DOHH2 (cell line): Measurements from ENCODE around the gene MET.

ENCODE experiments used
- H3F3A ChIP-seq: fragments of 200-600 bp; sonication (generic), shearing (Covaris generic); 2 replicates; pipeline ENCODE4 v1.6.0; 2016; ENCODE audit warnings: antibody characterized with exemption, mild to moderate bottlenecking; ENCODE audit not compliant: control insufficient read depth, insufficient read depth
- H3K27ac ChIP-seq: fragments of 200-600 bp; sonication (generic); 2 replicates; pipeline ENCODE4 v1.5.1; 2014; ENCODE audit warnings: low read depth, mild to moderate bottlenecking, low read length, moderate library complexity
- H3K27me3 ChIP-seq: fragments of 200-600 bp; sonication (generic); 2 replicates; pipeline ENCODE4 v1.6.1; 2014; ENCODE audit warnings: mild to moderate bottlenecking, low read length, mixed read lengths; ENCODE audit not compliant: control insufficient read depth
- H3K36me3 ChIP-seq: fragments of 200-600 bp; sonication (generic); 2 replicates; pipeline ENCODE4 v1.6.1; 2014; ENCODE audit warnings: mild to moderate bottlenecking, low read length, moderate library complexity, mixed read lengths; ENCODE audit not compliant: control insufficient read depth
- H3K4me1 ChIP-seq: fragments of 200-600 bp; sonication (generic); 2 replicates; pipeline ENCODE4 v1.6.1; 2014; ENCODE audit warnings: mild to moderate bottlenecking, low read length, mixed read lengths; ENCODE audit not compliant: control insufficient read depth
- H3K4me2 ChIP-seq: fragments of 200-600 bp; sonication (generic); 2 replicates; pipeline ENCODE4 v1.6.0; 2014; ENCODE audit warnings: mild to moderate bottlenecking, low read length, moderate library complexity
- H3K4me3 ChIP-seq: fragments of 200-600 bp; sonication (generic); 2 replicates; pipeline ENCODE4 v1.5.1; 2014; ENCODE audit warnings: mild to moderate bottlenecking, low read length, mixed read lengths
- H3K79me2 ChIP-seq: fragments of 200-600 bp; sonication (generic); 2 replicates; pipeline ENCODE4 v1.6.1; 2014; ENCODE audit warnings: mild to moderate bottlenecking, low read length, mixed read lengths; ENCODE audit not compliant: control insufficient read depth
- H3K9me2 ChIP-seq: fragments of 200-600 bp; sonication (generic); replicated peaks from 2 replicates; pipeline ENCODE4 v1.6.1; 2014; ENCODE audit warnings: mild to moderate bottlenecking, low read length, mixed read lengths; ENCODE audit not compliant: control insufficient read depth
- H3K9me3 ChIP-seq: fragments of 200-600 bp; sonication (generic); 2 replicates; pipeline ENCODE4 v1.6.1; 2014; ENCODE audit warnings: antibody characterized with exemption, low read length, mixed read lengths; ENCODE audit not compliant: control insufficient read depth, insufficient read depth
- H4K20me1 ChIP-seq: fragments of 200-600 bp; sonication (generic); 2 replicates; pipeline ENCODE4 v1.6.0; 2014; ENCODE audit warnings: low read depth, mild to moderate bottlenecking, antibody characterized with exemption, low read length, moderate library complexity; ENCODE audit not compliant: control insufficient read depth, insufficient read depth
- CTCF ChIP-seq: fragments of 200-600 bp; sonication (generic); IDR thresholded peaks from one replicate; pipeline ENCODE4 v1.5.1; 2014; ENCODE audit warnings: antibody characterized with exemption, mild to moderate bottlenecking, low read depth, low read length; ENCODE audit not compliant: poor library complexity, severe bottlenecking
- EZH2phosphoT487 ChIP-seq: fragments of 200-600 bp; sonication (generic); IDR thresholded peaks from 2 replicates; pipeline ENCODE4 v1.6.1; 2017; ENCODE audit warnings: borderline replicate concordance, mild to moderate bottlenecking, antibody characterized with exemption, low read length, moderate library complexity, mixed read lengths

The MET gene

DNA sequence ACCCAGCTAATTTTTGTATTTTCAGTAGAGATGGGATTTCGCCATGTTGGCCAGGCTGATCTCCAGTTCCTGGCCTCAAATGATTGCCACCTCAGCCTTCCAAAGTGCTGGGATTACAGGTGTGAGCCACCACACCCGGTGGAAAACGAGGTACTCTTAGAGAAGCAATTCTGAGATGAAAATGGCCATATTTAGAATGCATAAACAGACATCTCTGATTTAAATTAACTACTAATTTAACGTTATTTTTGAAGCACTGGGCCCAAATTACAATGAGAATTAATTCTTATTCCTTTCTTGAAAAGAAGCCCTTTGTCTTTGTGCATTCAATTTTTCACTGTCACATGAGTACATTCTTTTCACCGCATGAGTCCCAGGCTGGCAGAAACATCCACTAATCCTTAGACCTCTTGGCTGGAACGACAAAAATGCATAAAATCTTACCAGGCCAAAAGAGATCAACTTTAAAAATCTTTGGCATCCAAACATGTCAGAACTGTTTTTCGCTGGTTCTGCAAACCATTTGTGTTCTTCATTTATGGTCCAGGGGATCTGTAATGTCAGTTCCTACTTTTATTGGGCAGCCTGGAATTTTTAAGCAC, 130.2 kb downstream of the MET start:
- TF ChIP-seq EZH2phosphoT487 = no peak
- no peak for TF ChIP-seq CTCF
- Histone ChIP-seq H3K4me3 (no peak overlapping the region), H3K4me1 (peaks cover 6% of the 10 kb centered on the region; the same call in 1 of the 2 replicates), H4K20me1 (no peaks in the 10 kb centered on the region), H3F3A (no peaks in the 10 kb centered on the region), H3K27ac (no peak overlapping the region), H3K27me3 (peaks cover 29% of the 10 kb centered on the region), H3K4me2 (no peak overlapping the region), H3K79me2 (no peaks in the 10 kb centered on the region), H3K9me2 (no peaks in the 10 kb centered on the region), H3K36me3 (no peaks in the 10 kb centered on the region), H3K9me3 (no peaks in the 10 kb centered on the region)

DNA sequence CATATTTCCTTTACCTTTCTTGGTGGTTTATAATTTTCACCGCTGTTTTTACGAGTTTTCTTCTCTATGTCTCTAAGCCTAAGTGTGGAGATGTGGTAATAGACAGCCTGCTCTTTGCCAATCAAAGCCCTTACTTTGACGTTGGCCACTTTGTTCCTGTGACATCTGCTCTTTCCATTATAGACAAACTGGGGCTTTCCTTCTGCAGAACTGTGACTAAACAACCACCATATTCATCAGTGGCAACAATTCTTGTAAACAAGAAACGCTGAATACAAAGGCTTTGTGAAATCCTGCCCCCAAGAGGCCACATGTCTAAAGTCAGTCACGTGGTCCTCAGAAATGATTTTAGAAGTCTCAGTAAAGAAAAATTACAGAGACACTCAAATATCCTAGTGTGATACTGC, 130.8 kb downstream of the MET start:
- Histone ChIP-seq H3K4me1 (peaks cover 6% of the 10 kb centered on the region; the same call in 1 of the 2 replicates), H4K20me1 (no peaks in the 10 kb centered on the region), H3F3A (no peaks in the 10 kb centered on the region), H3K27me3 (peaks cover 29% of the 10 kb centered on the region), H3K9me3 (no peaks in the 10 kb centered on the region), H3K36me3 (no peaks in the 10 kb centered on the region), H3K4me3 (no peak overlapping the region), H3K4me2 (no peak overlapping the region), H3K27ac (no peak overlapping the region), H3K9me2 (no peaks in the 10 kb centered on the region), H3K79me2 (no peaks in the 10 kb centered on the region)
- TF ChIP-seq EZH2phosphoT487 = no peak
- TF ChIP-seq CTCF = peak; percentile 77

GRCh38 chr7:116804471-116804870, 132.5 kb downstream of the MET start:
- H3K4me3 ChIP-seq = no peak overlapping the region
- H3K79me2 ChIP-seq = no peaks in the 10 kb centered on the region
- H3F3A ChIP-seq = no peaks in the 10 kb centered on the region
- no peak overlapping the region for H3K27ac ChIP-seq
- H4K20me1 ChIP-seq = no peaks in the 10 kb centered on the region
- H3K9me3 ChIP-seq = no peaks in the 10 kb centered on the region
- H3K4me1 ChIP-seq = no peaks in the 10 kb centered on the region
- no peaks in the 10 kb centered on the region for H3K36me3 ChIP-seq
- H3K4me2 ChIP-seq = no peak overlapping the region
- no peaks in the 10 kb centered on the region for H3K9me2 ChIP-seq
- peaks cover 29% of the 10 kb centered on the region for H3K27me3 ChIP-seq
- TF ChIP-seq EZH2phosphoT487 = no peak

DNA sequence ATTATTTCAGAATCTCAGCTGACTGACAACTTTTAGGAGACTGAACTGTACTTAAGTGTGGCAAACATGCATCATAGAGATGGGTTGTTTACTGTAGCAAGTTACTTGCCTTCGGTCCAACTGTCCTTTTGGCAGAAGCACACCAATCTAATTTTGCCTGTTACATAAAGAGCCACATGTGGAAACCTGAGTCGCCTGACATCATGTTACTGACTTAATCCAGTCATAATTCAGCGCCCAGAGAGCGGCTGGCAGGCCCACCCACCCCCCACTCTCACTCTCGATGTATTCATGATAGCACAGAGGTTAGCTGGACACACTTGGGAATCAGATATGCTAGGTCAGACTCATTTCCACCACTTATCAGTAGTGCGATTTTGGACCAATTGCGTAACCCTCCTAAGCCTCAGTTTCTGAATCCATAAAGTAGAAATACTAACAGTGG, 133.1 kb downstream of the MET start:
- Histone ChIP-seq H4K20me1 (no peaks in the 10 kb centered on the region), H3K4me2 (no peak overlapping the region), H3F3A (no peaks in the 10 kb centered on the region), H3K9me3 (no peaks in the 10 kb centered on the region), H3K9me2 (no peaks in the 10 kb centered on the region), H3K4me3 (no peak overlapping the region), H3K36me3 (no peaks in the 10 kb centered on the region), H3K4me1 (no peaks in the 10 kb centered on the region), H3K79me2 (no peaks in the 10 kb centered on the region), H3K27ac (no peak overlapping the region), H3K27me3 (peaks cover 33% of the 10 kb centered on the region)
- TF ChIP-seq EZH2phosphoT487 = no peak
- no peak for TF ChIP-seq CTCF
